ENCODE measurements around the gene TTC27. TPM values are rescaled to one million over a fixed set of nuclear protein-coding genes. Genes with fewer than 3 reads are reported as not detected.
A peak's percentile ranks its signal among the peaks of the same experiment; 100 is the strongest.
"Not testable (repeated sequence)": the region's sequence is repeated elsewhere in the genome, so short reads cannot be mapped to it uniquely, and the experiment has no call there.

Gene TTC27
- total and polyA plus RNA-seq, 2 experiments from 2014 or later: 12.6 to 13.7 TPM

DNA sequence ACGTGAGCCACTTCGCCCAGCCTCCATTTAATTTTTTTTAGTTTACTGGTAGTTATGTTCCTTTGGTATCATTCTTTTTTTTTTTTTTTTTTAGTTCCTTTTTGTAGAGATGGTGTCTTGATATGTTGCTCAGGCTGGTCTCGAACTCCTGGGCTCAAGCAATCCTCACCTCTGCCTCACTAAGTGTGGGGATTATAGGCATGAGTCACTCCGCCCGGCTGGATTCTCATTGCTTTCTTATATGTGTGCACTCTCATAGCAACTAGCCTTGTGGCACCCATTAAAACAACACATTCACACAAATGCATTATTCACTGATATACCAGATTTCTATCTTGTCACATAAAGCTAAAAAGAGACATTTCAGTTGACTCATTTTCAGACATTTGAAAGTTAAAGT lies 4.2 kb downstream of the TTC27 start:
- Histone ChIP-seq H3K27me3 (replicated peaks; ENCODE audit: insufficient read depth) (no peaks in the 10 kb centered on the region), H3K79me2 (ENCODE audit: insufficient read depth) (peaks cover 25% of the 10 kb centered on the region), H3K4me3 (no peak overlapping the region), H4K20me1 (ENCODE audit: insufficient read depth) (no peaks in the 10 kb centered on the region), H2AFZ (no peak overlapping the region), H3K9me3 (ENCODE audit: low read depth) (no peaks in the 10 kb centered on the region), H3K27ac (no peak overlapping the region), H3K9me2 (ENCODE audit: insufficient read depth) (no peaks in the 10 kb centered on the region), H3K36me3 (ENCODE audit: low read depth) (peaks cover 3% of the 10 kb centered on the region; the same call in 1 of the 2 replicates), H3F3A (ENCODE audit: insufficient read depth) (no peaks in the 10 kb centered on the region), H3K4me2 (ENCODE audit: unreplicated experiment) (no peak overlapping the region), H3K9ac (peak overlapping the region; percentile 34), H3K4me1 (ENCODE audit: insufficient read depth) (peaks cover 5% of the 10 kb centered on the region)
- in situ Hi-C loops (cut with MboI): no loop called here
- 75 to 77% methylated on average over 5 of the region's 5 CpGs for WGBS, 2 experiments (ENCODE audit: low coverage in 1 of 2, low lambda C conversion rate in 2 of 2, missing lambda C conversion rate in 2 of 2)
- TF ChIP-seq EZH2phosphoT487 (IDR thresholded peaks at IDR 0.05; ENCODE audit: insufficient read depth, low read depth) (no peak), EZH2 (IDR thresholded peaks at IDR 0.05; ENCODE audit: insufficient read depth, poor library complexity, severe bottlenecking) (no peak)
- DNase-seq: peak; percentile 72

DNA sequence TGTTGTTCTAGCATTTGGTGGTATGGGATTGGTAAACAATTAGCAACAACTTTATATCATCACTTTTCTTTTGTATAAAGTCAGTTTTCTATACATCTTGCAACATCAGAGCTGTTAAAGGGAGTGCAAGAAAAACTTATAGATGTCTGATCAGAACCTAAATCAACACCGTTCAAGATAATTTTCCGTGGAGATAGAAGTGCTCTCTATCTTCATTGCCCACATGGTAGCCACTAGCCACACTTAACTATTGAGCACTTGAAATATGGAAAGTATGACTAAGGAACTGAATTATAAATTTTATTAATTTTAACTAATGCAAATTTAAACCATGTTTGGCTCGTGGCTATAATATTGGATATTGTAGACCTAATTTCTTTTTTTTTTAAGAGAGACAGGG lies 5.2 kb downstream of the TTC27 start:
- no peaks in the 10 kb centered on the region for H3K9me2 ChIP-seq (ENCODE audit: insufficient read depth)
- in situ Hi-C loops (cut with MboI): no loop called here
- no peak for DNase-seq
- TF ChIP-seq EZH2phosphoT487 (IDR thresholded peaks at IDR 0.05; ENCODE audit: insufficient read depth, low read depth): no peak
- no peak for TF ChIP-seq EZH2 (IDR thresholded peaks at IDR 0.05; ENCODE audit: insufficient read depth, poor library complexity, severe bottlenecking)
- no peaks in the 10 kb centered on the region for H3K9me3 ChIP-seq (ENCODE audit: low read depth)
- peaks cover 25% of the 10 kb centered on the region for H3K79me2 ChIP-seq (ENCODE audit: insufficient read depth)
- no peaks in the 10 kb centered on the region for H3F3A ChIP-seq (ENCODE audit: insufficient read depth)
- no peak overlapping the region for H3K27ac ChIP-seq
- H2AFZ ChIP-seq: no peak overlapping the region
- no peaks in the 10 kb centered on the region for H3K27me3 ChIP-seq (replicated peaks; ENCODE audit: insufficient read depth)
- H3K4me2 ChIP-seq (ENCODE audit: unreplicated experiment): no peak overlapping the region
- peaks cover 5% of the 10 kb centered on the region for H3K4me1 ChIP-seq (ENCODE audit: insufficient read depth)
- no peak overlapping the region for H3K9ac ChIP-seq
- 86 to 89% methylated on average over 3 of the region's 3 CpGs for WGBS, 2 experiments (ENCODE audit: low coverage in 1 of 2, low lambda C conversion rate in 2 of 2, missing lambda C conversion rate in 2 of 2)
- peaks cover 3% of the 10 kb centered on the region; the same call in 1 of the 2 replicates for H3K36me3 ChIP-seq (ENCODE audit: low read depth)
- no peaks in the 10 kb centered on the region for H4K20me1 ChIP-seq (ENCODE audit: insufficient read depth)
- no peak overlapping the region for H3K4me3 ChIP-seq

DNA sequence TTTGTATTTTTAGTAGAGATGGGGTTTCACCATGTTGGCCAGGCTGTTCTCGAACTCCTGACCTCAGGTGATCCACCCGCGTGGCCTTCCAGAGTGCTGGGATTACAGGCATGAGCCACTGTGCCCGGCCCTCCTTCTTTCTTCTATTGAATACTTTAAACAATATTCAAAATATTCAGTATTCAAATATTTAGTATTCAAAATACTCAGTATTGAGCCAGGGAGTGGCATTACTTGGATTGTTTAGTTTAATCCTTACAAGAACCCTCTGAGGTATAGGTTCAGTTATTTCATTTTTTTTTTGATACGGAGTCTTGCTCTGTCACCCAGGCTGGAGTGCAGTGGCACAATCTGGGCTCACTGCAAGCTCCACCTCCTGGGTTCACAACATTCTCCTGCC lies 10.7 kb downstream of the TTC27 start:
- H3K9me2 ChIP-seq (ENCODE audit: insufficient read depth); H3K4me1 ChIP-seq (ENCODE audit: insufficient read depth); H3K9me3 ChIP-seq (ENCODE audit: low read depth); H2AFZ ChIP-seq; H3K27ac ChIP-seq; H4K20me1 ChIP-seq (ENCODE audit: insufficient read depth); H3K9ac ChIP-seq; H3K4me3 ChIP-seq; H3K79me2 ChIP-seq (ENCODE audit: insufficient read depth); DNase-seq; H3F3A ChIP-seq (ENCODE audit: insufficient read depth); in situ Hi-C loops (cut with MboI); H3K27me3 ChIP-seq (replicated peaks; ENCODE audit: insufficient read depth); H3K4me2 ChIP-seq (ENCODE audit: unreplicated experiment): not testable (repeated sequence)
- peaks cover 25% of the 10 kb centered on the region for H3K36me3 ChIP-seq (ENCODE audit: low read depth)
- 97 to 100% methylated on average over 5 of the region's 5 CpGs for WGBS, 2 experiments (ENCODE audit: low coverage in 1 of 2, low lambda C conversion rate in 2 of 2, missing lambda C conversion rate in 2 of 2)

DNA sequence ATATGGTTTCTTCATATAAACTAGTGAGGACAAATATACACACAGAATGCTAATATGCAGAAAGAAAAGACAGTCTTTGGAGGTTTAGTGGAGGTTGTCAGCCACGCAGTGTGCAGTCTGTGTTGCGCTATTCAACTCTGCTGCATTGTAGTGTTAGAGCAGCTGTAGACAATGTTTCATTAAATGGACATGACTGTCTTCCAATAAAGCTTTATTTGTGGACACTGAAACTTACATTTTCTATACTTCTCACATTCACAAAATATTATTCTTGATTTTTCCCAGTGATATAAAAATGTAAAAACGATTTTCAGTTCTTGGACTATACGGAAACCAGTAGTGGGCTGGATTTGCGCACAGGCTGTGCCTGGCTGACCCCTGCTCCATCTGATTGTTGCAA lies 13.3 kb downstream of the TTC27 start:
- H3K4me2 ChIP-seq (ENCODE audit: unreplicated experiment): no peak overlapping the region
- no peaks in the 10 kb centered on the region for H3K79me2 ChIP-seq (ENCODE audit: insufficient read depth)
- no peaks in the 10 kb centered on the region for H3K4me1 ChIP-seq (ENCODE audit: insufficient read depth)
- H3K36me3 ChIP-seq (ENCODE audit: low read depth): peaks cover 30% of the 10 kb centered on the region
- H3K9me2 ChIP-seq (ENCODE audit: insufficient read depth): no peaks in the 10 kb centered on the region
- TF ChIP-seq EZH2 (IDR thresholded peaks at IDR 0.05; ENCODE audit: insufficient read depth, poor library complexity, severe bottlenecking): no peak
- no peak for TF ChIP-seq EZH2phosphoT487 (IDR thresholded peaks at IDR 0.05; ENCODE audit: insufficient read depth, low read depth)
- no peaks in the 10 kb centered on the region for H3K9me3 ChIP-seq (ENCODE audit: low read depth)
- no peak overlapping the region for H2AFZ ChIP-seq
- no peaks in the 10 kb centered on the region for H4K20me1 ChIP-seq (ENCODE audit: insufficient read depth)
- no peak overlapping the region for H3K4me3 ChIP-seq
- no peak for DNase-seq
- in situ Hi-C loops (cut with MboI): no loop called here
- H3K9ac ChIP-seq: no peak overlapping the region
- 98 to 100% methylated on average over 5 of the region's 5 CpGs for WGBS, 2 experiments (ENCODE audit: low coverage in 1 of 2, low lambda C conversion rate in 2 of 2, missing lambda C conversion rate in 2 of 2)
- H3F3A ChIP-seq (ENCODE audit: insufficient read depth): no peaks in the 10 kb centered on the region
- no peaks in the 10 kb centered on the region for H3K27me3 ChIP-seq (replicated peaks; ENCODE audit: insufficient read depth)
- H3K27ac ChIP-seq: no peak overlapping the region

DNA sequence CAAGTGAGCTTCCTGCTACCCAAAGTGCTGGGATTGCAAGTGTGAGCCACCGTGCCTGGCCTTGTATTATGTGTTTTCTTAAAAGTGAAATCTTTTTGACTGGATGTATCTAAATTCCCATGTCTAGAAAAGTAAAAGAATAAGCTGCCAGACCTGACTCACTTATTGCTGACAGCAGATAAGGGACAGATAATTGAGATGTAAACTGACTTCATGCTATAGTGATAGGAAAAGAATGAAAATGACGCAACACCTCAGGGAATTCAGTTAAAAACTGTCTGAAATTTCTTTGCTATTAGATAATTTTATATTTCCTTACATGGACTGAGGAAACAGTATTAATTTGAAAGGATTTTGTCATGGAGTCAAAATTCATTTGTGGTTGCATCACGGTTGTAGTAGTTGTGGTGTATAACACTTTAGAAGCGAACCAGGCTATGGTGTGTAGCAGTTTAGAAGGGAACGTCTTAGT lies 19.4 kb downstream of the TTC27 start:
- Histone ChIP-seq H2AFZ (no peak overlapping the region), H3K4me1 (ENCODE audit: insufficient read depth) (peaks cover 15% of the 10 kb centered on the region), H3K9ac (no peak overlapping the region), H4K20me1 (ENCODE audit: insufficient read depth) (no peaks in the 10 kb centered on the region), H3K36me3 (ENCODE audit: low read depth) (peaks cover 14% of the 10 kb centered on the region), H3K27me3 (replicated peaks; ENCODE audit: insufficient read depth) (no peaks in the 10 kb centered on the region), H3K9me3 (ENCODE audit: low read depth) (no peaks in the 10 kb centered on the region), H3K4me2 (ENCODE audit: unreplicated experiment) (peak overlapping the region; percentile 38), H3K27ac (peak overlapping the region; percentile 44), H3F3A (ENCODE audit: insufficient read depth) (peaks cover 4% of the 10 kb centered on the region; the same call in 1 of the 2 replicates), H3K79me2 (ENCODE audit: insufficient read depth) (no peaks in the 10 kb centered on the region), H3K4me3 (no peak overlapping the region), H3K9me2 (ENCODE audit: insufficient read depth) (no peaks in the 10 kb centered on the region)
- WGBS, 2 experiments (ENCODE audit: low coverage in 1 of 2, low lambda C conversion rate in 2 of 2, missing lambda C conversion rate in 2 of 2): 51 to 62% methylated on average over 5 of the region's 5 CpGs
- in situ Hi-C loops (cut with MboI): no loop called here
- TF ChIP-seq EZH2 (IDR thresholded peaks at IDR 0.05; ENCODE audit: insufficient read depth, poor library complexity, severe bottlenecking) (no peak), EZH2phosphoT487 (IDR thresholded peaks at IDR 0.05; ENCODE audit: insufficient read depth, low read depth) (peak; percentile 89)
- DNase-seq: peak; percentile 84
